Measurements from ENCODE around the gene IGSF8.

IGSF8 gene

GRCh38 chr1:160079448-160079847 lies 19.0 kb downstream of the IGSF8 start:
- H3K4me3 ChIP-seq (ENCODE audit: control insufficient read depth, low read depth, low read length): no peak overlapping the region
- no peak for TF ChIP-seq CTCF (conservative IDR thresholded peaks at IDR 0.05; ENCODE audit: control insufficient read depth, insufficient read depth, low read depth, low read length)
- DNase-seq (ENCODE audit: low read depth): no peak

- peak; percentile 88 for TF ChIP-seq CTCF (conservative IDR thresholded peaks at IDR 0.05; ENCODE audit: control insufficient read depth, insufficient read depth, low read depth, low read length)
- H3K4me3 ChIP-seq (ENCODE audit: control insufficient read depth, low read depth, low read length): no peak overlapping the region
- peak; percentile 23 for DNase-seq (ENCODE audit: low read depth)
Observed at GRCh38 chr1:160078512-160079195, 19.8 kb downstream of the IGSF8 start.

GRCh38 chr1:160077486-160077885 lies 20.9 kb downstream of the IGSF8 start:
- H3K4me3 ChIP-seq (ENCODE audit: control insufficient read depth, low read depth, low read length): no peak overlapping the region
- TF ChIP-seq CTCF (conservative IDR thresholded peaks at IDR 0.05; ENCODE audit: control insufficient read depth, insufficient read depth, low read depth, low read length): no peak
- DNase-seq (ENCODE audit: low read depth): no peak

- H3K4me3 ChIP-seq (ENCODE audit: control insufficient read depth, low read depth, low read length): no peak overlapping the region
Observed at GRCh38 chr1:160076295-160076694, 22.1 kb downstream of the IGSF8 start.

GRCh38 chr1:160075836-160076235 lies 22.6 kb downstream of the IGSF8 start:
- no peak overlapping the region for H3K4me3 ChIP-seq (ENCODE audit: control insufficient read depth, low read depth, low read length)
- TF ChIP-seq CTCF (conservative IDR thresholded peaks at IDR 0.05; ENCODE audit: control insufficient read depth, insufficient read depth, low read depth, low read length): no peak
- no peak for DNase-seq (ENCODE audit: low read depth)

More at GRCh38 chr1:160076295-160076694, 22.1 kb downstream of the IGSF8 start:
- TF ChIP-seq CTCF (conservative IDR thresholded peaks at IDR 0.05; ENCODE audit: control insufficient read depth, insufficient read depth, low read depth, low read length): no peak
- DNase-seq (ENCODE audit: low read depth): no peak

- DNase-seq (ENCODE audit: low read depth): no peak
- H3K4me3 ChIP-seq (ENCODE audit: control insufficient read depth, low read depth, low read length): no peak overlapping the region
- no peak for TF ChIP-seq CTCF (conservative IDR thresholded peaks at IDR 0.05; ENCODE audit: control insufficient read depth, insufficient read depth, low read depth, low read length)
Observed at GRCh38 chr1:160074865-160075264, 23.6 kb downstream of the IGSF8 start.
